Upper lobe of left lung (tissue), 6 donors: Measurements from ENCODE around the gene ZNF423. TPM values are rescaled to one million over a fixed set of nuclear protein-coding genes. Genes with fewer than 3 reads are reported as not detected.
A peak's percentile ranks its signal among the peaks of the same experiment; 100 is the strongest.

Experiments
- ATAC-seq, 2 donors: fragments of 200-7000 bp; cut with Tn5 transposase; one replicate each; pipeline ENCODE4 v1.9.1; 2022; ENCODE audit warnings: mild to moderate bottlenecking in 2 of 2, moderate library complexity in 2 of 2; ENCODE audit not compliant: low FRiP score in 2 of 2
- DNase-seq, 2 donors: peaks; one replicate each; pipeline ENCODE4 v3.0.0-alpha.2; 2019 to 2020
- H3K27ac ChIP-seq, 4 donors: fragments of 200-600 bp; sonication (generic); one replicate each; pipeline ENCODE4 v1.5.1; 2016 to 2019
- H3K27me3 ChIP-seq, 4 donors: fragments of 200-600 bp; sonication (generic); one replicate each; pipeline ENCODE4 v1.5.1; 2017 to 2019
- H3K36me3 ChIP-seq, 4 donors: fragments of 200-600 bp; sonication (generic); one replicate each; pipeline ENCODE4 v1.5.1; 2016 to 2019
- H3K4me1 ChIP-seq, 4 donors: fragments of 200-600 bp; sonication (generic); one replicate each; pipeline ENCODE4 v1.5.1; 2018 to 2019
- H3K4me3 ChIP-seq, 4 donors: fragments of 200-600 bp; sonication (generic); one replicate each; pipeline ENCODE4 v1.5.1; 2017 to 2019; ENCODE audit warnings: mild to moderate bottlenecking in 2 of 4, moderate library complexity in 1 of 4
- H3K9me3 ChIP-seq, 4 donors: fragments of 200-600 bp; sonication (generic); one replicate each; pipeline ENCODE4 v1.5.1; 2018 to 2019
- CTCF ChIP-seq, 6 experiments: fragments of 450-650 bp in 4 of 6; fragments of 200-600 bp in 2 of 6; sonication (generic) in 2 of 6; IDR thresholded peaks; one replicate each; pipeline ENCODE4 v1.5.1; 2016 to 2019; ENCODE audit warnings: antibody characterized with exemption in 6 of 6
- EP300 ChIP-seq, 4 donors: sonication (generic); formaldehyde crosslinking; IDR thresholded peaks; one replicate each; pipeline ENCODE4 v1.5.1; 2017; ENCODE audit warnings: antibody characterized with exemption in 4 of 4, control low read depth in 2 of 4
- POLR2A ChIP-seq, 4 donors: fragments of 450-650 bp; IDR thresholded peaks; one replicate each; pipeline ENCODE4 v1.5.1; 2016 to 2017; ENCODE audit warnings: antibody characterized with exemption in 4 of 4, mild to moderate bottlenecking in 2 of 4
- POLR2AphosphoS5 ChIP-seq, 2 donors: sonication (generic); formaldehyde crosslinking; IDR thresholded peaks; one replicate each; pipeline ENCODE4 v1.5.1; 2017; ENCODE audit warnings: antibody characterized with exemption in 2 of 2
- WGBS, 2 donors: methylation state at CpG; one replicate each; pipeline ENCODE4 v1.1.5; 2017 to 2018; 5-methylcytosine and 5-hydroxymethylcytosine counted together
- total RNA-seq, 6 donors: library from RNA; depleted of rRNA in 4 of 6; stranded (reverse); fragments of >200 nt in 4 of 6; gene quantifications; one replicate each; pipeline versions ENCODE4 v1.1.0 to v1.2.1, GENCODE V29; 2016 to 2021
- donor health status: DM: no; HTN: no; CAD: no; lungs with moderate emphysema.
- donor health status: DM: no; HTN: yes; CAD: no; lungs with severe emphysema.

The ZNF423 gene
- total RNA-seq, 6 donors from 2014 or later: 4.1 to 11.4 (median 6.7) TPM

- Histone ChIP-seq H3K27me3 (no peaks in the 10 kb centered on the region), H3K36me3 (no peaks in the 10 kb centered on the region), H3K4me3 (no peak overlapping the region), H3K4me1 (peaks cover 0 to 2% (median under 1%) of the 10 kb centered on the region in 4 donors), H3K27ac (no peak overlapping the region), H3K9me3 (no peaks in the 10 kb centered on the region)
- ATAC-seq: no peak
- DNase-seq: no peak
- TF ChIP-seq POLR2AphosphoS5 (IDR thresholded peaks at IDR 0.05) (no peak), POLR2A (IDR thresholded peaks at IDR 0.05) (no peak), CTCF (IDR thresholded peaks at IDR 0.05) (no peak), EP300 (IDR thresholded peaks at IDR 0.05) (no peak)
Observed at GRCh38 chr16:49478616-49479015, 377.3 kb downstream of the ZNF423 start.

DNA sequence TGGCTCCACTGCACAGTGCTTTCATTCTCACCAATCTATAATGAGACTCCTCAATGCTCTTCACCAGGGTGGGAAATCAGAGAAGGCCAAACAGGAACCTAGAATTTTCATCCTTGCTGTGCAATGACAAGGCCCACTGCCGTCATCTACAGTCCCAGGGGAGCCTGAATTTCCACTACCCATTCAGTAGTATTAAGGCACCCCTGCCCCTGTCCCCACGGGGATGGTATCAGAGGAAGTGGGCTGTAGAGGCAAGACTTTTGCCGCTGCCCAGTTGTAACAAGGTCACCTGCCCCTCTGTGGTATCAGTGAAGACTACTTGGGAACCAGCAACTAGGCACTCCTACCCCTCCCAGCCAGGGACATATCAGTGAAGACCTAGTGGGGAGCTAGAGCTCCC, 377.8 kb downstream of the ZNF423 start:
- ATAC-seq (no peak), DNase-seq (no peak)
- no peak overlapping the region for H3K4me3 ChIP-seq
- no peak overlapping the region for H3K27ac ChIP-seq
- no peaks in the 10 kb centered on the region for H3K9me3 ChIP-seq
- H3K36me3 ChIP-seq: no peaks in the 10 kb centered on the region
- H3K4me1 ChIP-seq: no peaks in the 10 kb centered on the region
- TF ChIP-seq CTCF (IDR thresholded peaks at IDR 0.05): no peak
- TF ChIP-seq EP300 (IDR thresholded peaks at IDR 0.05): no peak
- no peak for TF ChIP-seq POLR2A (IDR thresholded peaks at IDR 0.05)
- no peak for TF ChIP-seq POLR2AphosphoS5 (IDR thresholded peaks at IDR 0.05)
- 88 to 100% methylated on average over 2 to 3 of the region's 3 CpGs for WGBS, 2 donors
- H3K27me3 ChIP-seq: no peaks in the 10 kb centered on the region

- Histone ChIP-seq H3K27ac (no peak overlapping the region), H3K36me3 (no peaks in the 10 kb centered on the region), H3K27me3 (no peaks in the 10 kb centered on the region), H3K4me1 (no peaks in the 10 kb centered on the region), H3K4me3 (no peak overlapping the region), H3K9me3 (no peaks in the 10 kb centered on the region)
- TF ChIP-seq EP300 (IDR thresholded peaks at IDR 0.05) (no peak), CTCF (IDR thresholded peaks at IDR 0.05) (no peak), POLR2A (IDR thresholded peaks at IDR 0.05) (no peak), POLR2AphosphoS5 (IDR thresholded peaks at IDR 0.05) (no peak)
- DNase-seq (no peak), ATAC-seq (no peak)
Observed at GRCh38 chr16:49477250-49477895, 378.5 kb downstream of the ZNF423 start.

DNA sequence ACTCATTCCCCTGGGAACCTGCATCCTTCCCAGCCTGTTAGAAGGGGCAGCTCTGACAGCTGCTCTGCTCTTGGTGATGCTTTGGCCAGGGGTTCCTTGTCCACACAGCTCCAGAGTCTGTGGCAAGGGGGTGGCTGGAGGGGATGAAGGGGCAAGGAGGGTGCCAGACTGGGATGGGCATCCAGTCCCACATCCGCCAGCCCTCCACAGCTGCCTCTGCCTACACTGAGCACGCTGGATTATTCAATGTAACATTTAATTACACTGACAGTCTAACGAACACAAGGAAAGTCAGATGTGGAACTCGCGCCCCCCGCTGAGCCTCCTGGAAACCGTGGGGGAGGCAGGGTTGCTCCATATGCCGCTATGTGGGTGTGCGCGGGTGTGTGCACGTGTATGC, 381.2 kb downstream of the ZNF423 start:
- no peaks in the 10 kb centered on the region for H3K36me3 ChIP-seq
- H3K27me3 ChIP-seq: no peaks in the 10 kb centered on the region
- DNase-seq (peak; percentile 10 to 61), ATAC-seq (peak in 1 of 2 donors; percentile 38)
- peaks cover 0 to 12% (median 2%) of the 10 kb centered on the region in 4 donors for H3K4me1 ChIP-seq
- H3K27ac ChIP-seq: no peak overlapping the region
- 85 to 87% methylated on average over 11 of the region's 11 CpGs for WGBS, 2 donors
- no peak overlapping the region for H3K4me3 ChIP-seq
- H3K9me3 ChIP-seq: no peaks in the 10 kb centered on the region
- TF ChIP-seq EP300 (IDR thresholded peaks at IDR 0.05) (no peak), POLR2AphosphoS5 (IDR thresholded peaks at IDR 0.05) (no peak), CTCF (IDR thresholded peaks at IDR 0.05) (no peak), POLR2A (IDR thresholded peaks at IDR 0.05) (no peak)

- no peaks in the 10 kb centered on the region for H3K36me3 ChIP-seq
- TF ChIP-seq POLR2AphosphoS5 (IDR thresholded peaks at IDR 0.05) (no peak), POLR2A (IDR thresholded peaks at IDR 0.05) (no peak), CTCF (IDR thresholded peaks at IDR 0.05) (no peak), EP300 (IDR thresholded peaks at IDR 0.05) (no peak)
- ATAC-seq (no peak), DNase-seq (peak in 1 of 2 donors; percentile 8)
- H3K27ac ChIP-seq: no peak overlapping the region
- peaks cover 0 to 12% (median 2%) of the 10 kb centered on the region in 4 donors for H3K4me1 ChIP-seq
- H3K9me3 ChIP-seq: no peaks in the 10 kb centered on the region
- no peak overlapping the region for H3K4me3 ChIP-seq
- WGBS, 2 donors: 80 to 84% methylated on average over 4 to 5 of the region's 5 CpGs
- no peaks in the 10 kb centered on the region for H3K27me3 ChIP-seq
Observed at GRCh38 chr16:49473773-49474172, 382.1 kb downstream of the ZNF423 start.
